Hematopoietic multipotent progenitor cell treated with erythropoietin and hydrocortisone succinate and interleukin-3 and kit ligand, for 17 days (in vitro differentiated cells): ENCODE results near the gene RPS8.
"Not testable (repeated sequence)": the region's sequence is repeated elsewhere in the genome, so short reads cannot be mapped to it uniquely, and the experiment has no call there.

Experiments
- DNase-seq: peaks from one replicate; pipeline ENCODE4 v3.0.0-alpha.2; 2015; ENCODE audit warnings: low spot score

RPS8 gene

DNA sequence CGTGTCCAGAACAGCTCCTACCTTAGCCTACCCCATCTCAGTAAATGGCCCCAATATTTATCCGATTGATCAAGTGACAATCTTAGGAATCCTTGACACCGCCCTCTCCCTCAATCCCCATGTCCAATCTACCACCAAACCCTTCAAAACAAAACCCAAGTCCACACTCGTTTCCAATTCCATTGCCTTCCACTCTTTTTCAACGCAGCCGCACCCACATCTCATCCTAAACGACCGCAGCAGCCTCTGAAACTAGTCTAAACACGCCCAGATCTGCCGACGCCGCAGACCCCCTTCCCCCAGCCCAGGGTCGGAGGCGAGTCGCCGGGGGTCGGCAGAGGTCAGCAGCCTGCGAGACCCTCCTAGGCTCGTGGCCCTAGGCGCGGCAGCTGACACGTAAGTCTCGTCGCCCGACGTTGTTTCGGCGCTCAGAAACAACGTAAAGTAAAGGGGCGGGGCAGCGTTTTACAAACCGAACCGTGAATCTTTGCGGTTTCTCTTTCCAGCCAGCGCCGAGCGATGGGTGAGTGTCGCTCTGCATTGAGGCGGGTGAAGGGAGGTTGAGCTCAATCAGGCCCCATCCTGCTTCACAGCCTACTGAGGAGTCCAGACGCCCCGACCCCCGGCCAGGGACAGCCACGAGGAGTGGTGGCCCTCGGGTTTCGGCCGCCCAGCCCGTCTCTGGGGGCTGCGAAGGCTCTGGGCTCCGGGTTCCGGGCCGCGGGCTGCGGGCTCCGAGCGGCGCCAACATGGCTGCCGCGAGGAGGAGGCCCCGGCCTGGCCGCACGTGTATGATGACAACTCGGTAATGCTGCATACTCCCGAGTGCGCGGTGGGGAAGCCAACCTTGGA, at the start of gene RPS8:
RPS8 (plus strand) TSS at position 463 of the 852 bp plus-strand sequence; CDS start at position 520, 57 bp downstream.
- peak; percentile 92 for DNase-seq

DNA sequence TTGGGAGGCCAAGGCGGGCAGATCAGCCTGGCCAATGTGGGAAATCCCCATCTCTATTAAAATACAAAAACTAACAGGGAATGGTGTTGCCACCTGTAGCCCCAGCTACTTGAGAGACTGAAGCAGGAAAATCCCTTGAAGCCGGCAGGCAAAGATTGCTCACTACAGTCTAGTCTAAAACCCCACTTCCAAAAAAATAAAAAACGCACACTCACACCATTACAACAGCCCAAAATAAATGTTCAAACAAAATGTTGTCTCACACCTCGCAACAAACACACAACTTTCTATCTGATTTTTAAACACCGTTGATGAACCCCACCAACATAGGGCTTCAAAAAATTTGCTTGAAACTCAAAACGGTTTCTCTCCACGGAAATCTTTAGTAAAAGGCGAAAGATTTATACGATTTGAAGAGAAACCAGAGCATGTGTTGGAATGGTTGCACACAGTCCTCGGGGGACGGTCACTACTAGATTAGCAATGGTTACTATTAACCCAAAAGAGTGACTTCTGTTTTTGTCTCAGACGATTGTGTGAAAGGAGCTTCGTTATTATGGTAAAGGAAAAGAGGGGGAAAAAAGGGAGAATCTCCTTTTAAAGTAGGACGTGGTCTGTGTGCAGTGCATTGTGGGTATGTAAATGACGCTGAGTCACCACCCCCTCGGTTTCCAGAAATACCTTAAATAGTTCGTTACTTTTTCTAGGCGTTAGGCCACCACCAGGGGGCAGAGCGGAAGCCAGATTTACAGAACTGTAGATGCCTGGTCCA, 44.4 kb upstream of the RPS8 start, which contains the start of gene RNU5D-1:
RNU5D-1 (minus strand) TSS at position 430 of the 772 bp plus-strand sequence.
- DNase-seq: peak; percentile 97

DNA sequence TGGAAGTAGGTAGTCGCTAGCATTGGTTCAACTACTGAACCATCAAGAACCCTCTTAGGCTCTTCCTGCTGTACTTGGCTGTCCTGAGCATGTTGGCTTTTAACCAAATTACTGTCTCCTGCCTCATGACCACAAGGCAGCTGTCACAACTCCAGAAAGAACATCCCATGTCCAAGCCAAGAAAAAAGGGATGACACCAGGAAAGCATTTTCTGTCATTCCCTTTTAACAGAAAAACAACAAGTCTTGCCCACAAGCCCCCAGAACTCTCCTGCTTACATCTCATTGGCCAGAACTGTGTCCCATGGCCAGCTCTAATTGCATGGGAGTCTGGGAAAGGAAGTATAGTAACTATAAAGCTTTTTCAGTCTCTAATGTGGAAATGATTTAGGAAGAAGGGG, 42.0 kb upstream of the RPS8 start:
- no peak for DNase-seq

DNA sequence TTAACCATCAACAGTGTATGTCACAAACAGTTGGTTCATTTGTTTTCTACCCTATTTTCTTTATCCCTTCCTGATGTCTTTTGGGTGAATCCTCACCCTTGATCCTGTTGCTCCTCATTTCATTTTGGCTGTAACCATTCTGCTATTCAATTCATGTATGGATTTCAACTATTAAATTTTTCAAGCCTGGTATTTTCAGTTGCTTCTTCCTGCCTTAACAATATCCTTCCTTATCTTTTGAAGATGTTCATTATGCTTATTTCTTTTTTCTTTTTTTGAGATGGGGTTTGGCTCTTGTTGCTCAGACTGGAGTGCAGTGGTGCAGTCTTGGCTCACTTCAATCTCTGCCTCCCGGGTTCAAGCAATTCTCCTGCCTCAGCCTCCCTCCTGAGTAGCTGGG, 41.6 kb upstream of the RPS8 start:
- no peak for DNase-seq

DNA sequence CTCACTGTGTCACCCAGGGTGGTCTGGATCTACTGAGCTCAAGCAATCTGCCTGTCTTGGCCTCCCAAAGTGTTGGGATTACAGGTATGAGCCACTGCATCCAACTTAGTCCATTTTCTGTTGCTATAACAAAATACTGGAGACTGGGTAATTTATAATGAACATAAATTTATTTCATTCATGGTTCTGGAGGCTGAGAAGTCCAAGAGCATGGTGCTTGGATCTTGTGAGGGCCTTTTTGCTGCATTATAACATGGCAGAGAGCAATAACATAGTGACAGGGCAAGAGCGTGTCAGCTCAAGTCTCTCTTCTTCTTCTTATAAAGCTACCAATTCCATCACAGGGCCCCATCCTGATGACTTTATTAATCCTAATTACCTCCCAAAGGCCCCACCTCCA, 39.3 kb upstream of the RPS8 start:
- DNase-seq: no peak

DNA sequence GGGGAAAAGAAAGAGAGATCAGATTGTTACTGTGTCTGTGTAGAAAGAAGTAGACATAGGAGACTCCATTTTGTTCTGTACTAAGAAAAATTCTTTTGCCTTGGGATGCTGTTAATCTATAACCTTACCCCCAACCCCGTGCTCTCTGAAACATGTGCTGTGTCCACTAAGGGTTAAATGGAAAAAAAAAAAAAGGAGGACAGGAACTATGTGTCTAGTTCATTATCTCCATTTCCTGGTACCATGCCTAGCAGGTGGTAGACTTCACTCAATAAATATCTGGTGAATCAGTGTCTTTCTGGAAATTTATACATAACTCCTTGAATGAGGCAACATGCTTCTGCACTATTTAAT, 36.4 kb upstream of the RPS8 start:
- DNase-seq: not testable (repeated sequence)

DNA sequence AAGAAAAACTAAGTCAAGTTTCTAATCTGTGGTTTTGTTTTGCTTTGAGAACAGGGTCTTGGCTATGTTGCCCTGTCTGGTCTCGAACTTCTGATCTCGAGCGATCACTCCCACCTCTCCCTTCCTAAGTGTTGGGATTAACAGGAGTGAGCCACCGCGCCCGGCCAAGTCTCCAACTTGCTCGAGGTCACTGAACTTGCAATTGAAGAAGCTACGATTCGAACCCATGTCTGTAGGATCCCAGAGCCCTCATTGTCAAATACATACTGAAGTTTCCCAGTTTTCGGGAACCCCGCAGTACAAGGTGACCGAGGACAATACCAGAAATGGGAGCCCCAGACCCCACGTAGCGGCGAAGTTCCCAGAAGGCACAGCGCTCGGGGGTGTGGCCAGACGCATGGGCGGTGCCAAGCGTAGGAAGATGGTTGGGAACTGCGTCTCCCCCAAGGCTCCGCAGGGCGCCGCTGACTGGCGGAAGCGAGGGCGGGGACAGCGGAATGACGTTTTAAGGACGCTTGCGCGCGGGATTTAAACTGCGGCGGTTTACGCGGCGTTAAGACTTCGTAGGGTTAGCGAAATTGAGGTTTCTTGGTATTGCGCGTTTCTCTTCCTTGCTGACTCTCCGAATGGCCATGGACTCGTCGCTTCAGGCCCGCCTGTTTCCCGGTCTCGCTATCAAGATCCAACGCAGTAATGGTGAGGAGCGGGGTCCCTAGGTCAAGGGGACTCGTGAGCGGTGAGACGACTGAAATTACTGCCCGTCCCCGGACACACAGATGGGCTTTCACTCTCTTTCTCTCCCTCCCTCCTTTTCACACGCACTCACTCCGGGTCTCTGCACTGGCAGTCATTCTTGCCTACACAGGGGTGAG, 35.8 kb upstream of the RPS8 start, which contains the start of gene KIF2C:
KIF2C (plus strand) TSS at position 531 of the 872 bp plus-strand sequence; CDS start at position 627, 96 bp downstream.
- peak; percentile 97 for DNase-seq

DNA sequence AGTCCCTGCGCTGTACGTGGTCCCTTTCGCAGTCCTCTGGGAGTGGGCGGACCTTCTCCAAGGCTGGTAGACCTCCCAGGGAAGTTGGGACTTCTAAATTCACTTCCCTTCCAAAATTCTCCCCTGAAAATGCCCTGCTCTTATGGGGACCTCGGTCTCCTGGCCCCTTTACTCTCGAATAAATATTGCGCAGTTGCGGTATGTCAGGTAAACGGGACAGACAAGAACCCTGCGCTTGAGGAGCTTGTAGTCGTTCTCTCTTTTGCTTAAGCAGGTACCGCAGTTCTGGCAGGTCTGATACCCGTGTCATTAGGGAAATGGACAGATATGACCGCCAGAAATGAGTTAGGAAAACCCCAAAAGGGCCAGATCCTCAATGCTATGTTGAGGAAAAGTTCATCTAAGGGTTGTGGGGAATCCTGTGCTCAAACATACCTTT, 35.1 kb upstream of the RPS8 start:
- no peak for DNase-seq

DNA sequence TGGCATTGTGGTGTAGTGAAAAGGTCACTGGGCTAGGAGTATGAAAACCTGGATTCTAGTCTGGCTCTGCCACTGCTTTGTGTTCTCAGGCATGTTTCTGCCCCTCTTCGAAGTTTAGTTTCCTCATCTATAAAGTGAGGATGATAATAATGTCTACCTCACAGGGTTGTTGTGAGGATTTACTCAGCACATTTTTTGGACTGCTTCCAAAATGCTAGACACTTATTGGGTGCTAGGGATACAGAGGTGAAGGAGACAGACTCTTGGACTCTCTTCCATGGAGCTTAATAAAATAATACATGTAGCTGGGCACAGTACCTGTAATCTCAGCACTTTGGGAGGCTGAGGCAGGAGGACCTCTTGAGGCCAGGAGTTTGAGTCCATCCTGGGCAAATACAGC, 32.1 kb upstream of the RPS8 start:
- DNase-seq: peak; percentile 53

DNA sequence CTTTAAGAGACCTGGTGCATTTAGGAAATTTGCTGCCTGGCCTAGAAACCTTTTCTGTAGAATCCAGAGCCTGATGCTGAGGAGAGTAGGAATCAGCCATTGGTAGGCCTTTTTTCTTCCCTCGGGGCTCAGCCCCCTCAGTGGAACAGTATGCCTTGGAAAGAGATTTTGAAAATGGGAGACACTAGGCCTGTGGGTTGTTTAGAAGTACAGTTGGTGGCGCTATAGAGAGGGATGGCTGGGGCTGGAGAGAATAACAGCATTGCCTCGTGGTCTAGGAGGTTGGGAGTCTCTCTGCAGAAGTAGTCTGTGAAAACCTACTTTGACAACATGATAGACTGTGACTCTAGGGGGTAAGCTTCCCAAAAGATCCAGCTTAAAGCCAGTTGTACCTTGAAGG, 27.5 kb upstream of the RPS8 start:
- DNase-seq: no peak

DNA sequence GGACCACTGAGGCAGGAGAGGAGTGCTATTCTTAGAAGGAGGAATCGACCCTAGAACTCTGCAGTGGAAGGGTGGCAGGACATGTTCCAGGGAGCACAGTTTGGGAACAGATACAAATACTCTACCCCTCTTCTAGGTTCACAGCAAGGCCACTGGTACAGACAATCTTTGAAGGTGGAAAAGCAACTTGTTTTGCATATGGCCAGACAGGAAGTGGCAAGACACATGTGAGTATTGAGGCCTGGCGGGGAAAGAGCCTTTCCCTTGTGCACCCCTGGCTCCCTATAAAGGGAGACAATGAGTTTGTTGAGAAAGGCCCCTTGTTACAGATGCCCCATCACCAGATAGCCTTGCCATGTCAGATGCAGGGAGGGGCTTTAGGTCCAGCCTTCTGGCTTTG, 17.9 kb upstream of the RPS8 start:
- DNase-seq: no peak

DNA sequence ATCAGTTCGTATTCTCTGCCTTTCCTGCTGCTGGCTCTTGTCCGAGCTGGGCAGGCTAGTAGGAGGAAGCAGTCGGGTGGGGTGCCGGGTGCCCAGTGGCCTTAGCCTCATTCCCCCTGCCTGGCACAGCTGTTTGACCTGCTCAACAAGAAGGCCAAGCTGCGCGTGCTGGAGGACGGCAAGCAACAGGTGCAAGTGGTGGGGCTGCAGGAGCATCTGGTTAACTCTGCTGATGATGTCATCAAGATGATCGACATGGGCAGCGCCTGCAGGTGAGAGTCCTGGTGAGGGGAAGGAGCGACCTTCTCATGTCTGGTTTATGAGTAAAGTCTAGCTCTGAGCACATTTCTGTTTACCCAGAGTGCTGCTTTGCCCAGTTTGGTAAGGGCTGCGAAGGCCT, 16.3 kb upstream of the RPS8 start:
- no peak for DNase-seq

DNA sequence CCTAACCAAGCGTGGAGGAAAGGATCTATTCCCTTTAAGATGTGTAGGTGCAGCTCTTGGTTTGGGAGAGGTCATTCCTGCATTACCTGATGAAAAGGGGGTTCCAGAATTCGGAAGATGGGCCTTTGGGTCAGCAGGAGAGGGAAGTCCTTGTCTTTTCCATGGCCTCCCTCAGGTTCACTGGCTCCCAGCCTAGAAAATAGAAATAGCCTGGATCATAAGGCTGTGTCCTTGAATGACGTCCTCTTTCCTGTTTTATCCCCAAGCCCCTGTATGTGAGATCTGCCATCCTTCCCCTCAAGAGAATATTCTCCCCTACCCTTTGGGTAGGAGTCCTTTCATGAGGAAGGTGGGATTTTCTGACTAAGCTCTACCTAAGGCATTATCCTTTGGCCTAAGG, 14.5 kb upstream of the RPS8 start:
- DNase-seq: no peak

DNA sequence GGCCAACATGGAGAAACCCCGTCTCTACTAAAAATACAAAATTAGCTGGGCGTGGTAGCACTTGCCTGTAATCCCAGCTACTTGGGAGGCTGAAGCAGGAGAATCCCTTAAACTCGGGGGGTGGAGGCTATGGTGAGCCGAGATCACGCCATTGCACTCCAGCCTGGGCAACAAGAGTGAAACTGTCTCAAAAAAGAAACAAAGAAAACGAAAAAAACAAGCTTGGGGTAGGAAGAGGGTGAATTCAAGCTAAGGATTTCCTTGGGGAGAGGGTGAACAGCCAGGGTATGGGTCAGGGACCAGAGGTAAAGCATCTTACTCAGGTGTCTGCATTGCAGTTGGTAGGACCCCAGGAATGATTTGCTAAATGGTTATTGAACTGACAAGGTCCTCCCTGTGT, 8.9 kb upstream of the RPS8 start:
- DNase-seq: not testable (repeated sequence)

DNA sequence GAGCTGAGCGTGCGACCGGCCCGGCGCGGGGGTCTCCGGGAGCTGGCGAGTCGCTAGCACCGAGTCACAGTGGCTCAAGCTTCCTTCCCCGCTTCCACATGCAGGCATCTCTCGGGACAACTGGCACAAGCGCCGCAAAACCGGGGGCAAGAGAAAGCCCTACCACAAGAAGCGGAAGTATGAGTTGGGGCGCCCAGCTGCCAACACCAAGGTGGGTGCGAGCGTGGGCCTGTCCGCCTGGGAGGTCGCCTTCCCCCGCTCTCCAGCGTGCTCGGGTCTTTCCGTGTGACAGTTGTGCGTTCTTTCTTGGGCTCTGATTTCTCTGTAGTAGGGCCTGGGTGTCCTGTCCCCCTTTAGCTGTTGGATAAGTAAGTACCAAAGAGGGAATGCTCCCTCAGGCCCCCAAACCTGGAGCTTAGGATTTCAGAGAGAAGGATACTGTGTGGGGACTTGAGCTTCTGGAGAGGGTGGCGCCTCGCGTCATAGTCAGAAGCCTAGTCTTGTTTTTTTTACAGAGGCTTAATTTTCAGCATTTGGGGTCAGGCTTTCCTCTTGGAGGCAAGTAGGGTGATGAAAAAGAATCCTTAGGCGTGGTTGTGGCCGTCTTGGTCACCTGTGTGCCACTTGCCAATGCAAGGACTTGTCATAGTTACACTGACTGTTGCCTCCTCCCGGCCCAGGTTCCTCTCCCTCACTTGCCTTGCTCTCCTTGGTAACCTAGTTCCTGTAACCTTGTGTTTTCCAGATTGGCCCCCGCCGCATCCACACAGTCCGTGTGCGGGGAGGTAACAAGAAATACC, 790 bp downstream of the RPS8 start:
- peak; percentile 48 for DNase-seq

DNA sequence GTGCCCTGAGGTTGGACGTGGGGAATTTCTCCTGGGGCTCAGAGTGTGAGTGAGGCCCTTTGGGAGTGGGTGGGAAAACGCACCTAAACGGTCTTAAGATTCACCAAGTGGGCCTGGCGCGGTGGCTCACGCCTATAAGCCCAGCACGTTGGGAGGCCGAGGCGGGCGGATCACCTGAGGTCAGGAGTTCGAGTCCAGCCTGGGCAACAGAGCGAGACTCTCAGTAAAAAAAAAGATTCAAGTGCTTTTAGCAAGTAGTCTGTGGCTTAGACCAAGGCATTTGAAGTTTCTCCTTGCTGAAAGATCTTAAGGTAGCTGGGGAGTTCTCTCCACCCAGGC, 1.4 kb downstream of the RPS8 start:
- no peak for DNase-seq

DNA sequence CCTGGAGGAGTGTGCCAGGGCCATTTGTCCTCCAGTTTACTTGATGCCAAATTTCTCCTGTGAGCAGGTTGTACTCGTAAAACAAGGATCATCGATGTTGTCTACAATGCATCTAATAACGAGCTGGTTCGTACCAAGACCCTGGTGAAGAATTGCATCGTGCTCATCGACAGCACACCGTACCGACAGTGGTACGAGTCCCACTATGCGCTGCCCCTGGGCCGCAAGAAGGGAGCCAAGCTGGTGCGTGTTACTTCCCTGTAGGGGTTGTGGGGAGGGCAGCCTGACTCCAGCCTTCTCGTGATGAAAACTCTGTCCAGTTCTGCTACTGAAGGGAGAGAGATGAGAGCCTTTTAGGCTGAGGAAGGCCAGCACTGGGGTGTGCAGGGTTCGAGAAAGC, 2.2 kb downstream of the RPS8 start:
- no peak for DNase-seq

DNA sequence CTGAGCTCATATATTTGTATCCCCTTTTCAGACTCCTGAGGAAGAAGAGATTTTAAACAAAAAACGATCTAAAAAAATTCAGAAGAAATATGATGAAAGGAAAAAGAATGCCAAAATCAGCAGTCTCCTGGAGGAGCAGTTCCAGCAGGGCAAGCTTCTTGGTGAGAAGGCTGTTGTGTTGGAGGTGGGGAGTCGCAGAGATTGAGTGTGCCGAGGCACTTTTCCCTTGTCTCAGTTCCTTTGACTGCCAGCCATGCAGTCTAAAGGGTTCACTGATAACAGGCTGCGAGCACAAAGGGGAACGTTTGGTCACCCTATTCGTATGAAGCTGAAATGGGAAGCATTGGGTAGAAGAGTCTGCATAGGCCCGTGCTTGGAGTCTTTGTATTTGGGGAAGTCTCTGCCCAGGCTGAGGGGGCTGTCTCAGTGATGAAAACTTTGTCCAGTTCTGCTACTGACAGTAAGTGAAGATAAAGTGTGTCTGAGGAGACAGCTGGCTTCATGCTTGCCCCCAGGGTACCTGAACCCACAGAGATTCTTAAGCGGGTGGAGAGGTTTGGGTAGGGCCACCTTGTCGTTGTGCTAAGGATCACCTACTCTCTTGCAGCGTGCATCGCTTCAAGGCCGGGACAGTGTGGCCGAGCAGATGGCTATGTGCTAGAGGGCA, 2.8 kb downstream of the RPS8 start:
- no peak for DNase-seq

DNA sequence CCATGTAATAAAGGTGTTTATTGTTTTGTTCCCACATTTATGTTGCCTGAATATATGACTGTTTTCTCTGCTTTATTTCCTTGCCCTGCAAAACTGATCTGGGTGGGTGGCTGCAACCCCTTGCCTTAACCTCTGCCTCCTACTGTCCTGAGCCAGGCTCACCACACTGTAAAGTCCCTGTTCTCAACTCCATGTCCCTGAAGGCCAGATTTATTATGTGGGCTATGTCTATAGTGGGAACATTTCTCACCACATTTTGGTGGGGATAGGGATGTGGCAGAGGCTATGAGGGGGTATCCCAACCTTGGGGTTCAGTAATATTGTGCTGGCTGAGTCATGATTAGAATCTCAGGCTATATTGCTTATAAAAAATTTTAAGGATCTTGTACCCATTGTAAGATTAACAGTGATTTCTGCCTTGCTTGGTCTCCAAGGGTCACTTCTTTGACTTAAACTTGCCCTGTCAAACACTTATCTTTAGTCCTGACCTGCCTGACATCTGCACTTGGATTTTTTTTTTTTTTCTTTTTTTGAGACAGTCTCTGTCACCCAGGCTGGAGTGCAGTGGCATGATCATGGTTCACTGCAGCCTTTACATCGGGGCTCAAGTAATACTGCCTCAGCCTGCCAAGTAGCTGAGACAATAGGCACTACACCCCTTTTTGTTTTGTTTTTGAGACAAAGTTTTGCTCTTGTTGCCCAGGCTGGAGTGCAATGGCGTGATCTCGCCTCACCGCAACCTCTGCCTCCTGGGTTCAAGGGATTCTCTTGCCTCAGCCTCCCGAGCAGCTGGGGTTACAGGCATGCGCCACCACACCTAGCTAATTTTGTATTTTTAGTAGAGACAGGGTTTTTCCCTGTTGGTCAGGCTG, 3.6 kb downstream of the RPS8 start:
- no peak for DNase-seq

DNA sequence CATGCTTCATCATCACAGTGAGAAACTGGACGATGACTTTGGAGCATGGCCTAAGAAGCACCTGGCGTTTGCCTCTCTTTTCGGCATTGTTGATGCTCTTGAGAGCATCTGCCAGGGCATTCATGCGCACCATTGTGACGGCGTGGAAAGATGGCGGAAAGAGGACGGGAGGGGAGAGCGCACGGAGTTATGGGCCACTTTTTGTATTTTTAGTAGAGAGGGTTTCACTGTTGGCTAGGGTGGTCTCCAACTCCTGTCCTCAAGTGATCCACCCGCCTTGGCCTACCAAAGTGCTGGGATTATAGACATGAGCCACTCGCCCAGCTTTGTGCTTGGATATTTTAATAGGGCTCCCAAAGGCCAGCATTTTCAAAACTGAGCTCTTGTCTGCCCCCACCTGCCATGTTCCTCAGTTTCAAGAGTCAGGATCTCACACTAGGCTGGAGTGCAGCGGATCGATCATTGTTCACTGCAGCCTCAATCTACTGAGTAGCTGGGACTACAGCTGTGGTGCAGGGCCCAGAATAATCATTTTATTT, 5.3 kb downstream of the RPS8 start:
- no peak for DNase-seq
